IPS DF 4.7 (cell line): ENCODE results near the gene BRICD5.

ENCODE experiments used
- DNase-seq: peaks from one replicate; pipeline ENCODE4 v3.0.0-alpha.2; 2013; ENCODE audit warnings: low spot score; ENCODE audit errors: extremely low read depth

The BRICD5 gene

DNA sequence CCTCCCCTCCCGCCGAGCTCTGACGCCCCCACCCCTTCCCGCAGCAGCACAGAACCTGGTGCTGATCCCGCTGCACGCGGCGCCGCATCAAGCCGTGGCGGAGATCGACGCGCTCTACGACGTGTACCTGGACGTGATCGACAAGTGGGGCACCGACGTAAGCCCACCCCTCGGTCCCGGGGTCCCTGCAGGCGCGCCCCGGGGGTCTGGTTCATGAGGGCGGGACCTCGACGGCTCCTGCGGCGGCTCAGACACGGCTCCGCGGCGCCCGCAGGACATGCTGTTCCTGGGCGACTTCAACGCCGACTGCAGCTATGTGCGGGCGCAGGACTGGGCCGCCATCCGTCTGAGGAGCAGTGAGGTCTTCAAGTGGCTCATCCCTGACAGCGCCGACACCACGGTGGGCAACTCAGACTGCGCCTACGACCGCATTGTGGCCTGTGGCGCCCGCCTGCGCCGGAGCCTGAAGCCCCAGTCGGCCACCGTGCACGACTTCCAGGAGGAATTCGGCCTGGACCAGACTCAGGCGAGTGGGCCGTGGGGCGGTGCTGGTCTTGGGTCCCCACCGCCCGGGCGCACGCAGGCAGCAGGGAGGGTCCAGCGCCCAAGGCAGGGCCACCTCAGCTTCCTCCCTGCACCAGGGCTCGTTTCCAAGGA is 27.0 kb upstream of the BRICD5 start:
- no peak for DNase-seq

DNA sequence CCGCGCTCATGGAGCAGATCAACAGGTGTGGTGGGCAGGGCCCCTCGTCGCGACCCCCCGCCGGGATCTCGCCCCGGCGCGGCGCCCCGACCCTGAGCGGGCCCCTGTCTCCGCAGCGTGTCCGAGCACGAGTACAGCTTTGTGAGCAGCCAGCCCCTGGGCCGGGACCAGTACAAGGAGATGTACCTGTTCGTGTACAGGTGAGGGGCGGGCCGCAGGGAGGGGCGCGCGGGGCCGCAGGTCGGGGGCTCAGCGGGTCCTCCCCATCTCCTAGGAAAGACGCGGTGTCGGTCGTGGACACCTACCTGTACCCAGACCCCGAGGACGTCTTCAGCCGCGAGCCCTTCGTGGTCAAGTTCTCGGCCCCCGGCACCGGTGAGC is 26.4 kb upstream of the BRICD5 start:
- no peak for DNase-seq

DNA sequence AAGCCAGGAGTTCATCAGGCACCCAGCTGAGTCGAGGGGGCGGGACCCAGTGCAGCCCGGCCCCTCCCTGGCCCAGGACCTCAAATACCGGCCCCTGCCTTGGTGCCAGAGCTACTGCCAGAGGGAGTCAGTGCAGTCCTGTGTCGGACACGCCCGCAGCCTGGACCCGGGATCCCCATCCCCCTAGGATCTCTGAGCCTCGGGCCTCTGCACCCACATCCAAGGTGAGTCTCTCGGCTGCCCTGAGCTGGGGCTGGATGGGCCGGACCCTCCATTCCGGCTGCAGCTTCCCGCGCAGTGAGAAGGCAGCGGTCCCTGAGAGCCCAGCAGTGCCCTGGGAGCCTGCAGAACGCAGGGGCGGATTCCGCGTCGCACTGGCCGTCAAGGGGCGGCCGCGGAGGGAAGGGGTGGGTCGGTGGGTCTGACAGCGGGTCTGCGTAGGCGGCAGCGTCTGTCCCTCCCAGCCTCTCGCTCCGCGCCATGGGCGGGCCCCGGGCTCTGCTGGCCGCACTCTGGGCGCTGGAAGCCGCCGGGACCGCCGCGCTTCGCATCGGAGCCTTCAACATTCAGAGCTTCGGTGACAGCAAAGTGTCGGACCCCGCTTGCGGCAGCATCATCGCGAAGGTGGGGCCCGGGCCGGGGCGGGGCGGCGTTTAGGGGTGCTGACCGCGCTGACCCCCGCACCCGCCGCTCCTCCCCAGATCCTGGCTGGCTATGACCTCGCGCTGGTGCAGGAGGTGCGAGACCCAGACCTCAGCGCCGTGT is 25.9 kb upstream of the BRICD5 start, which contains the start of gene DNASE1L2:
Gene DNASE1L2 (plus strand): TSS at position 108 of the 765 bp plus-strand sequence. CDS start 373 bp downstream, at position 481.
- DNase-seq, result no peak

DNA sequence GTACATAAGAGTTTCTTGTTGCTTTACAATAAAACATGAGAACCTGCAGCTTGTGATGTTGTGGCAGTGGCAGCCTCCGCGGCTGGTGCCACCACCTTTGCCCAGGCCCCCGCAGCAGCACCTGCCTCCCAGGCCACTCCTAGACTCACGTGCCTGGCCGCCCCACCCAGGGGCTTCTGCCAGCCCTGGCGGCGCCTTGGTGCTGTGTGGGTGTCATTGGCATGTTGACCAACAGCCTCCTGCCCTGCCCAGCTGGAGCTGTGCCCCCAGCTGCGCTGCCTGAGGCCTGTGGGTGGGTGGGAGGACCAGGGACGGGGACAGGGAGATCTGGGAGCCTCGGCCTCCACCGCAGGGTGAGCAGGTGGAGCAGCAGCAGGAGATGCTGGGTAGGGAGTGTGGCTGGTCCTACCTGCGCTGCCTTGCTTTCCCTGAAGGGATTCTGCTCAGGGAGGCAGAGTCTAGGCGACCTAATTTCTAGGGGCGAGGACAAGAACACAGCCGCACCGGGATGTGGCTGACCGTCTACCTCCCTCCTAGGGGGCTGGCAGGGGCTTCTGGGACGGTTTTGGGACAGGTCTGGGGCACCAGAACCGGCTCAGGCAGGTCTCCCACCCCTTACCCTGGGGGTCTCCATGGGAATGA is 25.2 kb upstream of the BRICD5 start:
- DNase-seq, result no peak

DNA sequence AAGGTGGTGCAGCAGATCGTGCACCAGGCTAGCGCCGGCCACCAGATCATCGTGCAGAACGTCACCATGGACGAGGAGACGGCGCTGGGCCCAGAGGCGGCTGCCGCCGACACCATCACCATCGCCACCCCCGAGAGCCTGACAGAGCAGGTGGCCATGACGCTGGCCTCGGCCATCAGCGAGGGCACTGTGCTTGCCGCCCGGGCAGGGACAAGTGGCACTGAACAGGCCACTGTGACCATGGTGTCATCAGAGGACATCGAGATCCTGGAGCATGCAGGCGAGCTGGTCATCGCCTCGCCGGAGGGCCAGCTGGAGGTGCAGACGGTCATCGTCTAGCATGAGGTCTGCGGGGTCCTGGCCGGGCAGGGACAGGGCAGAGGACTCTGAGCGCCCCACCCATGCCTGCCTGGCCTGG is 24.6 kb upstream of the BRICD5 start:
- no peak for DNase-seq

DNA sequence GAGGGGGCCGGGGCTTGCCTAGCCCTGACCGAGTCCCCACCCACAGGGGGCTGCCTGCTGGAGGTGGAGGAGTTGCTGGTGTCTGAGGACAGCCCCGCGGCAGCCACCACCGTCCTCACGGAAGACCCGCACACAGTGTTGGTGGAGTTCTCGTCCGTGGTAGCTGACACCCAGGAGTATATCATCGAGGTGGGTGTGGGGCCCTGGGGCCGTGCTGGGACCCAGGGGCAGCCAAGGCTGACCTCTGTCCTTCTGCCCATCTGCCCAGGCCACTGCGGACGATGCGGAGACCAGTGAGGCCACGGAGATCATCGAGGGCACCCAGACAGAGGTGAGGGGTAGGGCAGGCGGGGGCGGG is 24.1 kb upstream of the BRICD5 start:
- no peak for DNase-seq

DNA sequence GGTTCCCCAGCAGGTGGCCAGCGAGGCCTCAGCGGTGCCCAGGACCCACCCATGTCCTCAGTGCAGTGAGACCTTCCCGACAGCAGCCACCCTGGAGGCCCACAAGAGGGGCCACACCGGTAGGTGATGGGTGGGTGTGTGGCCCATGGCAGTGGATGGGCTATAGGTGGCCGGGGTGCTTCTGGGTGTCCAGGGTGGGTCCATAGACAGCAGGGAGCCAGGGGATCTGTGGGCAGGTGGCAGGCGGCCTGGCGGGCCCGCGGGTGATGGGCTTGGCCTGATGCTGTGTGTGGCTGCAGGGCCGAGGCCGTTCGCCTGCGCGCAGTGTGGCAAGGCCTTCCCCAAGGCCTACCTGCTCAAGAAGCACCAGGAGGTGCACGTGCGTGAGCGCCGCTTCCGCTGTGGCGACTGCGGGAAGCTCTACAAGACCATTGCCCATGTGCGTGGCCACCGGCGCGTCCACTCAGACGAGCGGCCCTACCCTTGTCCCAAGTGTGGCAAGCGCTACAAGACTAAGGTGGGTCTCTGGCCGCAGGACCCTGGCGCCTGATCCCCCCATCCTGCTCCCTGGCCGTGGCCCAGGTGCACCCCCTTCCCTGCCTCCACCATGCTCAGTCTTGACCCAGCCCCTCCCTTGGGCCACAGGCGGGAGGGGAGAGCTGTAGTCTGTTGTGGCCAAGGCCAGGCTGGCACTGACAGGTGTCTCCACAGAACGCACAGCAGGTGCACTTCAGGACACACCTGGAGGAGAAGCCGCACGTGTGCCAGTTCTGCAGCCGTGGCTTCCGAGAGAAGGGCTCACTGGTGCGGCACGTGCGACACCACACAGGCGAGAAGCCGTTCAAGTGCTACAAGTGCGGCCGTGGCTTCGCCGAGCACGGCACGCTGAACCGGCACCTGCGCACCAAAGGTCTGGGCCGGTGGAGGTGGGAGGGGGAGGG is 23.5 kb upstream of the BRICD5 start:
- DNase-seq, result no peak

DNA sequence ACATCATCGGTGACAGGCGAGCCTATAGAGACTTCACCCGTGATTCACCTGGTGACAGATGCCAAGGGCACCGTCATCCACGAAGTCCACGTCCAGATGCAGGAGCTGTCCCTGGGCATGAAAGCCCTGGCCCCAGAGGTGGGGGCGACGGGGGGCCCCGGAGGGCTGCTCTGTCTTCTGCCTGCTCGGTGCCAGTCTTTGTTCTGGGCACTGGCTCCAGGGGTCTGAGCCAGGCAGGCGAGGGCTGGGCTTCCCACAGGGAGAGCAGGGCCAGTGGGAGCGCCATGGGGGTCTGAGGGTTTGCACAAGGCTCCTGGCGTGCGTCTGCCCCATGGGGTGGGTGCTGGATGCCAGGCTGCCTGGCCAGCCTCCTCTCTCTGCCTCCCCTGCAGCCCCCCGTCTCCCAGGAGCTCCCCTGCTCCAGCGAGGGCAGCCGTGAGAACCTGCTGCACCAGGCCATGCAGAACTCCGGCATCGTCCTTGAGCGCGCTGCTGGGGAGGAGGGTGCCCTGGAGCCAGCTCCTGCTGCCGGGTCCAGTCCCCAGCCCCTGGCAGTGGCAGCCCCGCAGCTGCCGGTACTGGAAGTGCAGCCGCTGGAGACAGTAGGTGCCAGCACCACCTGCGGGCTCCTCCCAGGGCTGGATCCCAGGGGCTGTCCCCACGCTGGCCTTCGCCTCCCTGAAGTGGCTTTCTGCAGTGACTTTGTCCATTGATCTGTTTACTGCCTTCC is 22.5 kb upstream of the BRICD5 start:
- no peak for DNase-seq

DNA sequence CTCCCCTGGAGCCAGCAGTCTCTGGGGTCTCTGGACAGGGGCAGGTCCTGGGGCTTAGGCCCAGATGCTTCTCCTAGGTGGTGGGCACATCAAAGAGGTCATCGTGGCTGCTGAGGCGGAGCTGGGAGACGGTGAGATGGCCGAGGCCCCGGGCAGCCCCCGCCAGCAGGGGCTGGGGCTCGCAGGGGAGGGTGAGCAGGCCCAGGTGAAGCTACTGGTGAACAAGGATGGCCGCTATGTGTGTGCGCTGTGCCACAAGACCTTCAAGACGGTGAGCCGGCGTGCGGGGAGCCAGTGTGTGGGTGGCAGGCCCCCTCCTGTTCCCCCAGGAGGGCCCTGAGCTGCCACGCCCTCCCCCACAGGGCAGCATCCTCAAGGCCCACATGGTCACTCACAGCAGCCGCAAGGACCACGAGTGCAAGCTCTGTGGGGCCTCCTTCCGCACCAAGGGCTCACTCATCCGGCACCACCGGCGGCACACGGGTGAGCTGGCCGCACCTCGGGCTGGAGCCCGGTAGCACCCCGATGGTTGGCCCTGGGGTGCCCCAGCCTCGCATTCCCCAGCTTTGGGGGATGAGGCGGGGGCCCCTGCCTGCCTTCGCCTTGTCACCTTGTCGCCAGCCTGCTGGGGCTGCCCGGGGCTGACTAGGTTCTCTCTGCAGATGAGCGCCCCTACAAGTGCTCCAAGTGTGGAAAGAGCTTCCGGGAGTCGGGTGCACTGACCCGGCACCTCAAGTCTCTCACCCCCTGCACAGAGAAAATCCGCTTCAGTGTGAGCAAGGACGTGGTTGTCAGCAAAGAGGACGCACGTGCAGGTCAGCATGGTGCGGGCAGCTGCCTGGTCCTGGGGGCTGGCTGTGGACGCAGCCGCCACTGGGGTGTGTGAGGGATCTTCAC is 21.7 kb upstream of the BRICD5 start:
- no peak for DNase-seq

DNA sequence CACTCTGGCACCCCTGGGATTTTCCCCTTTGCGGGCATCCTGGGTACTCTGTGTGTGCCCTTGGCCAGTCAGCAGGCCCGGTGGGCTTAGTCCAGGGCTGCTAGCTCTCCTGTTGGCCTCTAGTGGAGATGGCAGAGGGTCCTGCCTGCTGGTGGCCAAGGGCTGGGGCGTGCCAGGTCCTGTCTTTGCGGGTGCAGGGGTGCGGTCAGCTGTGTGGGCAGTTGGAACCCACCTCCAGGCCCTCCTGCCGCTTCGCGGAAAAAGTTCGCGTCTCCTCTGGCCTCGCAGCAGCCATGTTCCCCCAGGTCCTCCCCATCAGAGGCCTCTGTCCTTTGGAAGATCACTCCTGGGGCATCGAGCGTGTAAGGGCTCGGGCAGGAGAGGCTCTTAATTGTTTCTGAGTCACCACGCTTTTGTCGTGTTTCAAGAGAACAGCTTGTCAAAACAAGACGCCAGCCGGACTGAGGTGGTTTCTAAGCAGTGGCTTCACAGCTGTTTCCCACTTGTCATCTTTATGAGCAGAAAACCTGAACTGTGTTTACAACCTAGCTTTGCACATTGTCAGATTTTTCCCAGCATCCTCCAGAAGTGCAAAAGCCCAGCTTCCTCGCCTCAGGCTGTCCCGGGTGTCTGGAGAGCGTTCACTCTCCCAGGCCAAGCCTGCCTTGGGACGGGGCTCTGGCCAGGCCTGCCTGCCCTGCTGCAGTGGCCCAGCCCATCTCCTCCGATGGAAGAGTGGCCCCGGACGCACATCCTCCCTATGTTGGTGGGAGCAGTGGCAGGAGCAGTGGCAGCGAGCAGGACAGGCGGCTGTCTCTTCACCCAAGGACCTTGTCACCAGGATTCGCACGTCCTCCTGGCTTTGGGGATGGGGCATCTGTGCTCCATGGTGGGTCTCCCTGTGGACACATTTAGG is 20.6 kb upstream of the BRICD5 start:
- no peak for DNase-seq

DNA sequence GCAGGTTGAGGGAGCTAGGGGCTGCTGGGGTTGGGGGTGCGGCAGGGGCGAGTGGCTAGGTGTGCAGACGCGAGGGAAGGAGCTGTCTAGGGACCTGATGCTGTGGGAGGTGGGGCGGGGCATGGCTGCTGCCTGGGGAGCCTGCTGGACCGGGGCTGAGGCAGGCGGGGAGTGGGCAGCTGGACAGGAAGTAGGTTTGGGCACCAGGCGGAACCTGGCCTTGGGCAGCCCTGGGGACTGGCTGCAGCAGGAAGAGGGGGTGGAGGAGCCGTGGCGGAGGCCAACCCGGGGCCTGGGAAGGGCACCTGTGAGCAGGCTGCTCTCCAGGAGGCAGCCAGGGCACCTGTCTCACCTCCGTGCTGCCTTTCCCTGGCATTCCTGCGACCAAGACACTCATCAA is 19.7 kb upstream of the BRICD5 start:
- no peak for DNase-seq

DNA sequence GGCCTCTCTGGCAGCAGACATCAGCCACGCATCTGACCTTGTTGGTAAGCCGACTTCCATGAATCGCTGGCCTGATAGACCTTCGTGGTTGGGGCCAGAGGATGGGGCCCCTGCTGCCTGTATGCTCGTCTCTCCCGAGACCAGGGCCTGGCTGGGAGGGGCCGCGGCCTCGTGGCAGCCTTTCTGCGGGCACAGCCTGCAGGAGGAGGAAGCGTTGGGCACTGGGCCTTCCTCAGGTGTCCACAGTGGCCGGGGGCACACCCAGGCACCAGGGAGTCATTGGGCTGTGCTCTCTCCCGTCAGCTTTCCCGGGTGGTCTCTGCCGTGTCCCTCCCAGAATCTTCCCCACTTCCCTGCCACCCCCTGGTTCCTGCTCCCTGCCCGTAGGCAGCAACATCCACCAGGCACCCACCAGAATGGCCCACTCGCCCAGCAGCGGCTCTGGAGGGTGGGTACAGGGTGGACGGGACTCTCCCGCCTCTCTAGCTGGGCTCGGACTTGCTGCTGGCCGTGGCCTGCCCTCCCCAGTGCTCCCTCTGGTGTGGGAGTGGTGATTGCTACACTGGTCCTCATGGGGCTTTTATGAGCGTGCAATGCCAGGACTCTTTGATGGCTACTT is 19.1 kb upstream of the BRICD5 start:
- DNase-seq, result no peak

DNA sequence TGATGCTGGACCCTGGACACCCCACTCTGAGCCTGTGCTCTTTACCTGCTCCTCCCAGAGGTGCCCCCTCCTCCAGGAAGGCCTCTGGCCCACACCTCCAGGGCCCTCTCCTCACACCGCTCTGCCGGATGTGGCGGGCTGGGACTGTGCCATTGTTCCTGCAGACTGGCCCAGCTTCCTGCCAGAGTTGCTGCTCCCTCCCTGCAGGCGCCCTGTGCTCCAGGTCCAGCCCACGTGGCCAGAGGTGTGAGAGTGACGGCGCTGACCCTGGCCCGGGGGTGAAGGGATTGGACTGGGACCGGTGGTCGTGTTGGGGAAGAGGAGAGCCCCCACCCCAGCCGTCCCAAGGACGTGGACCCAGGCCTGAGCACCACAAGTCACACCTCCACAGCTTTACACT is 18.4 kb upstream of the BRICD5 start:
- DNase-seq, result no peak

DNA sequence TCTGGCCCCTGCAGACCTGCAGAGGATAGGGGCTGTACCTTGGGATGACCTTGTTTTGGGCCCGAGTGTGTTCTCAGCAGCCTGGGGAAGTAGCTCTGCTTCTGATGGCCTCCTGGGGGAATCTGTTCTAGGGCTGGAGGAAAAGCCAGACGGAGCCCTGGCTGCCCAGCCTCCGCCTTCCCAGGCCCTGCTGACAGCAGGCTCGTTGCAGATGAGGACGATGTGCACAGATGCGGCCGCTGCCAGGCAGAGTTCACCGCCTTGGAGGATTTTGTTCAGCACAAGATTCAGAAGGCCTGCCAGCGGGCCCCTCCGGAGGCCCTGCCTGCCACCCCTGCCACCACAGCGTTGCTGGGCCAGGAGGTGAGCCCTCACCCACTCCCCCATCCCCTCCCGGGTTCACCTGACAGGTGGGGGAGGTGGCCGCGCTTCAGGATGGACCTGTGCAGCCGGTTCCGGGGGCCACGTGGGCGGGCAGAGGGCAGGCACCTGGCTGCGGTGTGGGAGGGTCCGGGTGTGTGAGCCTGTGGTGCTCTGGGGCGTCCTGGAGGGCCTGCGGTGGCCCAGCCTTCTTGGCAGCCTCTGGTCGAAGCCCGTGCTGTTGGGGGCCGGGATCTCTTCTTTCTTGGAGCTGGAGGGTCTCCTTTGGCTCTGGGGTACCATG is 17.6 kb upstream of the BRICD5 start:
- no peak for DNase-seq

DNA sequence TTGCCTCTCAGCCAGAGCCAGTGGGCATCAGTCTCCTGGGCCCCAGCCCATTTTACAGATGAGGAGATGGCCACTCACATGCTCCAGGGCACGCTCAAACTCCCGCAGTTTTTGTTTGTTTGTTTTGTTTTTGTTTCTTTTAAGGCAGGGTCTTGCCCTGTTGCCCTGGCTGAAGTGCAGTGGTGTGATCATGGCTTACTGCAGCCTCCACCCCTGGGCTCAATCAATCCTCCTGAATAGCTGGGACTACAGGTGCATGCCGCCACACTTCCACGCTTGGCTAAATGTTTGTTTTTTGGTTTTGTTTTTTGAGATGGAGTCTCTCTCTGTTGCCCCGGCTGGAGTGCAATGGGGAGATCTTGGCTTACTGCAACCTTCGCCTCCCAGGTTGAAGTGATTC is 16.3 kb upstream of the BRICD5 start:
- no peak for DNase-seq

DNA sequence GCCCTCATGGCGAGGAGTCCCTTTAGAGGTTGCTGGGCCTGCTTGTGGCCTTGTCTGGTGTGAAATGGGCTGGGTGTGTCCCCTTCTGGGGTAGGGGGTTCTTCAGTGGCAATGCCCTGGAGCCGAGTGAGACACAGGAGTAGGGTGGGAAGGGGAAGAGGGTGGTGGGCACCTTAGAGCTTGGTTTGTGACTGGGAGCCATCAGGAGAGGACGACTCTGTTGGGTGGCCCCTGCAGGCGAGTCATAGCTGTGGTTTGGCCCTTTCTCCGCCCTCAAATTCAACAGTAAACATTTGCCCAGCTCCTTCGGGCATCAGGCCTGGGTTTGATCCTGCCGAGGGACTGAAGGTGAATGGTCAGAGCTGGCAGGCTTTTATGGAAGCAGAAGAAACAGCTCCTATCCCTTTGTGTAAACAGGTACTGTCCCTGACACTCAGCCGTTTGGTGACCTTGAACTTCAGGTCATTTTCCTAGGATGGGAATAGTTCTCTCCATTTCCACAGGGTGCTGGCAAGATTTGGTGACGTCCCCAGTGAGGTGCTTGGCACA is 15.7 kb upstream of the BRICD5 start:
- no peak for DNase-seq

DNA sequence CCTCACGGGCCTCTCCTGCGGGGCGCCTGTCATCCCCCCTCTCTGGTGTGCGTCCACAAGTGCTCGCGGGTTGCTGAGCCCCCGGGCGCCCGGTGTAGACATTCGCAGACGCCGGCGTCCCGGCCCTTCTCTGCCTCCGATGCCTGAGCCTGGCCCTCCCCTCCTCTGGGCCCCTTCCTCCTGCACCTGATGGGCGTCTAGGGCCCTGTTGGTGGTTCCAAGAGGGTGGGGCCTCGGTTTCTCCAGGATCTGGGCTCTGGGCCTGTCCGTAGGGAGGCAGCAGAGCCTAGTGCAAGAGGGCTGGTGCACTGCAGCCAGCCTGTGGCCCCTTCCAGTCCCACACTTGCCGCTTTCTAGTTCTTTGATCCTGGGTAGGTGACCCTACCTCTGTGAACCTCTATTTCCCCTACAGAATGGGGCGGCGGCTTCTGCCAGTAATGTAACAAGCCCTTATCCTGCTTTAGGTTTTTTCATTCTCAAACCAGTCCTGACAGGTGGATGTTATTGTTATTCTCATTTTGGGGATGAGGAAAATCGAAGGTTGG is 13.4 kb upstream of the BRICD5 start:
- DNase-seq, result no peak
